K562 (cell line): Measurements from ENCODE around the gene HOXB6. TPM values are rescaled to one million over a fixed set of nuclear protein-coding genes. Genes with fewer than 3 reads are reported as not detected.

ENCODE experiments used
- ATF3 ChIP-seq, 2 experiments: fragments of 450-650 bp in 1 of 2; sonication (generic) in 1 of 2; formaldehyde crosslinking in 1 of 2; IDR thresholded peaks in 1 of 2; conservative IDR thresholded peaks in 1 of 2; 2 replicates each; pipeline versions ENCODE4 v1.6.1 to v1.8.1; 2016 to 2023; ENCODE audit warnings: mild to moderate bottlenecking in 2 of 2, moderate library complexity in 2 of 2, inconsistent platforms in 1 of 2, missing genetic modification reagents in 1 of 2
- BCOR ChIP-seq: fragments of 450-650 bp; IDR thresholded peaks from 2 replicates; pipeline ENCODE4 v1.6.1; 2016
- CBFA2T3 ChIP-seq: fragments of 450-650 bp; IDR thresholded peaks from 2 replicates; pipeline ENCODE4 v1.6.1; 2017
- CBX3 ChIP-seq, 2 experiments: IDR thresholded peaks; 1 replicate in 1 of 2; 2 replicates in 1 of 2; pipeline ENCODE4 v1.6.1; 2012; ENCODE audit warnings: inconsistent platforms in 2 of 2, low read length in 2 of 2, borderline replicate concordance in 1 of 2, control low read depth in 1 of 2
- CREB1 ChIP-seq, 2 experiments: sonication (generic) in 1 of 2; formaldehyde crosslinking in 1 of 2; IDR thresholded peaks; 2 replicates each; pipeline versions ENCODE4 v1.6.1 to v1.8.0; 2012 to 2022; ENCODE audit warnings: inconsistent platforms in 1 of 2, mild to moderate bottlenecking in 1 of 2, missing genetic modification reagents in 1 of 2, moderate library complexity in 1 of 2
- DIDO1 ChIP-seq: fragments of 450-650 bp; IDR thresholded peaks from 2 replicates; pipeline ENCODE4 v1.6.1; 2016; ENCODE audit warnings: low read depth, missing biosample characterization, missing genetic modification characterization
- EP400 ChIP-seq: fragments of 450-650 bp; IDR thresholded peaks from 2 replicates; pipeline ENCODE4 v1.6.1; 2017; ENCODE audit warnings: antibody characterized with exemption, mild to moderate bottlenecking, moderate library complexity
- FOXJ2 ChIP-seq: fragments of 200-800 bp; sonication (Bioruptor generic); IDR thresholded peaks from 2 replicates; pipeline ENCODE4 v1.6.1; 2016; ENCODE audit warnings: missing genetic modification characterization, missing compliant biosample characterization
- HDAC1 ChIP-seq, 2 experiments: fragments of 450-650 bp; IDR thresholded peaks; 2 replicates each; pipeline ENCODE4 v1.6.1; 2016 to 2017; ENCODE audit warnings: inconsistent platforms in 1 of 2, mild to moderate bottlenecking in 1 of 2, moderate library complexity in 1 of 2
- MEF2A ChIP-seq: IDR thresholded peaks from 2 replicates; pipeline ENCODE4 v1.6.1; 2011; ENCODE audit warnings: low read depth, mild to moderate bottlenecking, low read length, moderate library complexity; ENCODE audit not compliant: control insufficient read depth
- MTA1 ChIP-seq: fragments of 450-650 bp; IDR thresholded peaks from 2 replicates; pipeline ENCODE4 v1.6.1; 2017; ENCODE audit warnings: borderline replicate concordance
- NFRKB ChIP-seq: fragments of 450-650 bp; IDR thresholded peaks from 2 replicates; pipeline ENCODE4 v1.6.1; 2016; ENCODE audit warnings: low read depth
- RBM15 ChIP-seq: fragments of 200-400 bp; formaldehyde crosslinking; IDR thresholded peaks from 2 replicates; pipeline ENCODE4 v1.6.1; 2018; ENCODE audit warnings: mild to moderate bottlenecking, low read length, moderate library complexity; ENCODE audit not compliant: insufficient read depth
- RCOR1 ChIP-seq, 2 experiments: IDR thresholded peaks; 2 replicates each; pipeline ENCODE4 v1.6.1; 2012; ENCODE audit warnings: low read depth in 2 of 2, low read length in 2 of 2, borderline replicate concordance in 1 of 2, improper control_type of control experiment in 1 of 2
- RNF2 ChIP-seq: sonication (generic); IDR thresholded peaks from 2 replicates; pipeline ENCODE4 v1.6.1; 2016
- SIN3B ChIP-seq: fragments of 450-650 bp; IDR thresholded peaks from 2 replicates; pipeline ENCODE4 v1.6.1; 2017; ENCODE audit warnings: low read depth, mild to moderate bottlenecking, moderate library complexity
- TAF9B ChIP-seq: fragments of 450-650 bp; IDR thresholded peaks from 2 replicates; pipeline ENCODE4 v1.6.1; 2018; ENCODE audit warnings: mild to moderate bottlenecking; ENCODE audit not compliant: partially characterized antibody
- ZBTB2 ChIP-seq: fragments of 450-650 bp; IDR thresholded peaks from 2 replicates; pipeline ENCODE4 v1.6.1; 2016; ENCODE audit warnings: antibody characterized with exemption
- ZBTB33 ChIP-seq: sonication (generic); formaldehyde crosslinking; IDR thresholded peaks from 2 replicates; pipeline ENCODE4 v1.8.1; 2023; ENCODE audit warnings: mild to moderate bottlenecking, missing genetic modification reagents
- ZNF175 ChIP-seq: fragments of 200-800 bp; sonication (Bioruptor generic); IDR thresholded peaks from 2 replicates; pipeline ENCODE4 v1.6.1; 2016; ENCODE audit warnings: low read depth, mild to moderate bottlenecking, missing genetic modification characterization, missing compliant biosample characterization
- ZNF431 ChIP-seq: sonication (generic); formaldehyde crosslinking; IDR thresholded peaks from 2 replicates; pipeline ENCODE4 v1.8.0; 2022; ENCODE audit warnings: mild to moderate bottlenecking, missing genetic modification reagents
- ZNF589 ChIP-seq: fragments of 200-800 bp; sonication (Bioruptor generic); IDR thresholded peaks from 2 replicates; pipeline ENCODE4 v1.6.1; 2016; ENCODE audit warnings: low read depth, missing genetic modification characterization, missing compliant biosample characterization
- ZNF644 ChIP-seq: fragments of 200-800 bp; sonication (Bioruptor generic); IDR thresholded peaks from 2 replicates; pipeline ENCODE4 v1.6.1; 2016; ENCODE audit warnings: low read depth, missing genetic modification characterization, missing compliant biosample characterization
- ZNF75A ChIP-seq: fragments of 450-650 bp; formaldehyde crosslinking; IDR thresholded peaks from 2 replicates; pipeline ENCODE4 v1.4.0; 2020; ENCODE audit warnings: mild to moderate bottlenecking
- polyA plus RNA-seq, 8 experiments: library from polyadenylated mRNA; depleted of rRNA in 4 of 8; stranded (reverse) in 5 of 8; unstranded in 3 of 8; fragments of >200 nt; fragmentation: Nextera tagmentation in 2 of 8; fragmentation: Illumina TruSeq in 1 of 8; extraction: Ambion mirVana in 2 of 8; extraction: Trizol in 1 of 8; gene quantifications; 2 replicates each; pipeline versions ENCODE4 v1.2.1 to v1.2.3, GENCODE V29; 2011 to 2014; ENCODE audit warnings: inconsistent platforms in 1 of 8, missing spikeins in 1 of 8
- total RNA-seq, 7 experiments: library from RNA; depleted of rRNA in 6 of 7; stranded (reverse); fragments of >200 nt in 6 of 7; fragmentation: Illumina TruSeq in 2 of 7; extraction: Trizol in 2 of 7; gene quantifications; 2 replicates each; pipeline versions ENCODE4 v1.2.1 to v1.2.3, GENCODE V29; 2011 to 2021; ENCODE audit warnings: low replicate concordance in 1 of 7

HOXB6 gene
- total and polyA plus RNA-seq, 9 of the 15 experiments (the other 6 are each of a cell fraction or from before 2014, with no cell fraction given) = 1.2 to 14.8 (median 4.9) TPM

- TF ChIP-seq ZBTB33 (CRISPR knock-in tag) (0 out of 2 replicates have a peak, but pooled peaks have one; percentile 51), ZNF644 (tag) (peak; percentile 12; the same call in 1 of the 2 replicates), MTA1 (peak; percentile 32; the same call in 1 of the 2 replicates), ATF3 (IDR thresholded peaks at IDR 0.05) (peak; percentile 100), ATF3 (CRISPR knock-in tag; conservative IDR thresholded peaks at IDR 0.05) (peak; percentile 95), FOXJ2 (peak; percentile 75; the same call in 1 of the 2 replicates), MEF2A (no peak), ZNF589 (CRISPR knock-in tag) (peak; percentile 71; the same call in 1 of the 2 replicates), CBX3 (IDR thresholded peaks at IDR 0.05; ENCODE audit: borderline replicate concordance in 1 of 2, low read length in 2 of 2) (peak in 1 of 2 experiments; percentile 42; a peak in 1 of 3 replicates), ZNF175 (CRISPR knock-in tag) (peak; percentile 83; the same call in 1 of the 2 replicates), CBFA2T3 (peak; percentile 72), CREB1 (IDR thresholded peaks at IDR 0.05) (peak; percentile 95), CREB1 (CRISPR knock-in tag; IDR thresholded peaks at IDR 0.05) (peak; percentile 93), SIN3B (no peak), ZNF431 (CRISPR knock-in tag) (0 out of 2 replicates have a peak, but pooled peaks have one; percentile 54), ZBTB2 (peak; percentile 83), NFRKB (0 out of 2 replicates have a peak, but pooled peaks have one; percentile 71), RBM15 (no peak), DIDO1 (tag) (no peak), EP400 (peak; percentile 96), TAF9B (peak; percentile 94), HDAC1 (IDR thresholded peaks at IDR 0.05) (peak in 1 of 2 experiments; percentile 44; a peak in 1 of 4 replicates), BCOR (peak; percentile 39; the same call in 1 of the 2 replicates), ZNF75A (CRISPR knock-in tag) (no peak), RNF2 (peak; percentile 97), RCOR1 (IDR thresholded peaks at IDR 0.05; ENCODE audit: borderline replicate concordance in 1 of 2, low read depth in 2 of 2, low read length in 2 of 2) (peak; percentile 70 to 92; a peak in 3 of 4 replicates)
Measured at GRCh38 chr17:48626245-48627117, 21.7 kb upstream of the HOXB6 start, which contains the start of gene HOXB9 (continued).
